ENCODE results near the gene SLC25A22. TPM values are rescaled to one million over a fixed set of nuclear protein-coding genes. Genes with fewer than 3 reads are reported as not detected.

Gene SLC25A22
- total and polyA plus RNA-seq, 10 of the 15 experiments (the other 5 are each of a cell fraction or from before 2014, with no cell fraction given) = 0.27 to 27.0 (median 8.2) TPM

DNA sequence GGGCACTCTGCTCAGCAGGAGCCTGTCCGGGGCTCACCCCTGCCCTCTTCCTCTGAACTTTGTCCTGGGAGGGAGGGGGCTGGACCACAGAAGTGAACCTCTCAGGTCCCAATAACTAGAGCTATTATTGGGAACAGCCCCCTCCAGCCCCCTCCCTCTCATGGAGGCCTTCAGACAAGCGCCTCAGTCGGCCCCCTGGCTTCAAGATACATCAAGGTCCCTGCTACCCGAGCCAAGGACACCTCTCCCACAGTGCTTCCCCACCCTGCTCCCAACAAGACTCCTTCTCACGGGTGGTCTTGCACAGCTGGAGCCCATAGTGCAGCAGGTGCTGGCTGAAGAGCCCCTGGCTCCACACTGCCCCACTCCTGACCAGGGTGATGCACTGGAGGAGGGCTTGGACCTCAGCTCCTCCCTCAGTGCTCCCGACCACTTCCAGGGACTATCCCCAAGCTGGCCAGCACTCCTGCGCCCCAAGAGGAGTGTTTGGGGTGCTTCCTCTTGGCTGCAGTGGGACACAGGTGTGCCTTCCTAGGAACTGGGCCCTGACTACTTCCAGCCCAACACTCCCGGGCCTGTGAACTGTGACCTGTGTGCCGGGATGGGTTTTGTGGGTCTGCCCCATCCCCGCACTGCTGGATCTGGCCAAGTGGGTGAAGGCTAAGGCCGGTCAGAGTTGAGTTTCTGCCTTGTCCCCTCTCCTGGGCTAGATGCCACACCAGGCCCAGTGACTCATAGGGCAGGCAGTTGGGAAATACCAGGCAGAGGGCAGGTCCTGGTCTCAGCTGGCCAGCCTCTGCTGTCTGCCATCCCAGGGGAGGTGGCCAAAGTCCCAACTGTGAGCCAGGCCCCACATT is 22.8 kb upstream of the SLC25A22 start:
- H3K36me3 ChIP-seq (ENCODE audit: control insufficient read depth in 2 of 2, insufficient read depth in 2 of 2, low read length in 1 of 2) = peaks cover 0 to 2% of the 10 kb centered on the region in 2 experiments; a peak in 3 of 4 replicates
- intact Hi-C loops (cut with micrococcal nuclease; ENCODE audit: unreplicated experiment) = no loop called here

More for the DNA sequence above, 22.8 kb upstream of the SLC25A22 start:
- in situ Hi-C loops (cut with MboI) = loop anchor here (25.0 kb wide), 1 partner anchor 1566 kb away; the partner anchor contains the start of gene CD81
- 63% methylated on average over 11 of the region's 11 CpGs for WGBS (ENCODE audit: insufficient coverage, insufficient replicate concordance, low lambda C conversion rate, missing lambda C conversion rate)
- H3K4me2 ChIP-seq (ENCODE audit: control insufficient read depth, insufficient read depth) = peak overlapping the region; percentile 90
- H3K4me1 ChIP-seq (ENCODE audit: control insufficient read depth, insufficient read depth, low read length) = no peaks in the 10 kb centered on the region; the same call in 1 of the 2 replicates
- H3K9ac ChIP-seq (ENCODE audit: control insufficient read depth, insufficient read depth, low read length) = peak overlapping the region; percentile 82
- H3K27ac ChIP-seq (ENCODE audit: control insufficient read depth, insufficient read depth) = 0 out of 2 replicates have a peak overlapping the region, but pooled peaks have one; percentile 73
- H2AFZ ChIP-seq (ENCODE audit: control insufficient read depth, low read depth, low read length) = no peak overlapping the region
- no peaks in the 10 kb centered on the region for H3K9me3 ChIP-seq (replicated peaks; ENCODE audit: control insufficient read depth, insufficient read depth, low read length)
- H3K27me3 ChIP-seq (replicated peaks in 1 of 2; ENCODE audit: control insufficient read depth in 2 of 2, insufficient read depth in 2 of 2, low read length in 1 of 2) = no peaks in the 10 kb centered on the region
- CTCF ChIA-PET = no interaction called here
- TF ChIP-seq GATAD2B (conservative IDR thresholded peaks at IDR 0.05; ENCODE audit: low read depth) = no peak
- no peak for TF ChIP-seq NR2F1 (conservative IDR thresholded peaks at IDR 0.05)
- no peak for TF ChIP-seq IKZF2 (IDR thresholded peaks at IDR 0.05)
- TF ChIP-seq PML (IDR thresholded peaks at IDR 0.05; ENCODE audit: low read length) = no peak
- TF ChIP-seq SRF (IDR thresholded peaks at IDR 0.05; ENCODE audit: low read depth in 2 of 2, low read length in 2 of 2) = no peak
- no peak for TF ChIP-seq RUNX3 (IDR thresholded peaks at IDR 0.05; ENCODE audit: low read length)
- no peak for TF ChIP-seq POLR2AphosphoS2 (IDR thresholded peaks at IDR 0.05; ENCODE audit: low read depth, low read length)
- TF ChIP-seq, protein P1, sequence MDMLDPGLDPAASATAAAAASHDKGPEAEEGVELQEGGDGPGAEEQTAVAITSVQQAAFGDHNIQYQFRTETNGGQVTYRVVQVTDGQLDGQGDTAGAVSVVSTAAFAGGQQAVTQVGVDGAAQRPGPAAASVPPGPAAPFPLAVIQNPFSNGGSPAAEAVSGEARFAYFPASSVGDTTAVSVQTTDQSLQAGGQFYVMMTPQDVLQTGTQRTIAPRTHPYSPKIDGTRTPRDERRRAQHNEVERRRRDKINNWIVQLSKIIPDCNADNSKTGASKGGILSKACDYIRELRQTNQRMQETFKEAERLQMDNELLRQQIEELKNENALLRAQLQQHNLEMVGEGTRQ (IDR thresholded peaks at IDR 0.05; ENCODE audit: borderline replicate concordance, low read depth, low read length) = no peak
- TF ChIP-seq MTA2 (IDR thresholded peaks at IDR 0.05; ENCODE audit: low read depth) = no peak
- no peak for TF ChIP-seq BACH1 (IDR thresholded peaks at IDR 0.05; ENCODE audit: borderline replicate concordance)
- no peak for TF ChIP-seq CBX3 (IDR thresholded peaks at IDR 0.05; ENCODE audit: borderline replicate concordance, low read depth)
- TF ChIP-seq, protein P2, sequence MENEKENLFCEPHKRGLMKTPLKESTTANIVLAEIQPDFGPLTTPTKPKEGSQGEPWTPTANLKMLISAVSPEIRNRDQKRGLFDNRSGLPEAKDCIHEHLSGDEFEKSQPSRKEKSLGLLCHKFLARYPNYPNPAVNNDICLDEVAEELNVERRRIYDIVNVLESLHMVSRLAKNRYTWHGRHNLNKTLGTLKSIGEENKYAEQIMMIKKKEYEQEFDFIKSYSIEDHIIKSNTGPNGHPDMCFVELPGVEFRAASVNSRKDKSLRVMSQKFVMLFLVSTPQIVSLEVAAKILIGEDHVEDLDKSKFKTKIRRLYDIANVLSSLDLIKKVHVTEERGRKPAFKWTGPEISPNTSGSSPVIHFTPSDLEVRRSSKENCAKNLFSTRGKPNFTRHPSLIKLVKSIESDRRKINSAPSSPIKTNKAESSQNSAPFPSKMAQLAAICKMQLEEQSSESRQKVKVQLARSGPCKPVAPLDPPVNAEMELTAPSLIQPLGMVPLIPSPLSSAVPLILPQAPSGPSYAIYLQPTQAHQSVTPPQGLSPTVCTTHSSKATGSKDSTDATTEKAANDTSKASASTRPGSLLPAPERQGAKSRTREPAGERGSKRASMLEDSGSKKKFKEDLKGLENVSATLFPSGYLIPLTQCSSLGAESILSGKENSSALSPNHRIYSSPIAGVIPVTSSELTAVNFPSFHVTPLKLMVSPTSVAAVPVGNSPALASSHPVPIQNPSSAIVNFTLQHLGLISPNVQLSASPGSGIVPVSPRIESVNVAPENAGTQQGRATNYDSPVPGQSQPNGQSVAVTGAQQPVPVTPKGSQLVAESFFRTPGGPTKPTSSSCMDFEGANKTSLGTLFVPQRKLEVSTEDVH (IDR thresholded peaks at IDR 0.05; ENCODE audit: low read depth, partially characterized antibody) = no peak
- BruUV-seq (replicated peaks) = no TSS peak
- RAD21 ChIA-PET (ENCODE audit: unreplicated experiment) = interaction anchor here (1.9 kb wide), 1 partner anchor 12 kb away, joined by 13 read pairs; the partner anchor contains the start of gene RPLP2
- no peaks in the 10 kb centered on the region; the same call in 1 of the 2 replicates for H4K20me1 ChIP-seq (ENCODE audit: control insufficient read depth, insufficient read depth)
- POLR2A ChIA-PET = interaction anchor here (1.8 to 4.3 kb wide), 5 partner anchors 8 to 23 kb away, joined by 9 to 33 read pairs (median 18); partner anchors contain the start of genes CRACR2B, PIDD1, RPLP2 and TSPAN4
- peak overlapping the region; percentile 82 for H3K4me3 ChIP-seq
- no peak for DNase-seq (ENCODE audit: low read depth, low spot score)
- FAIRE-seq = no peak
- ATAC-seq = no peak
- SMC1A ChIA-PET (ENCODE audit: uncharacterized antibody, unreplicated experiment) = interaction anchor here (1.9 kb wide), 1 partner anchor 22 kb away, joined by 5 read pairs; the partner anchor contains the start of genes POLR2L and TSPAN4
- H3K79me2 ChIP-seq (ENCODE audit: control insufficient read depth, insufficient read depth, low read length) = peaks cover 5% of the 10 kb centered on the region
